Esophagus muscularis mucosa (tissue), 3 donors: ENCODE results near the gene ZNF181.

Experiments
- CTCF ChIP-seq, 3 experiments: fragments of 200-600 bp in 2 of 3; fragments of 450-650 bp in 1 of 3; sonication (generic) in 2 of 3; IDR thresholded peaks; one replicate each; pipeline ENCODE4 v1.5.1; 2017 to 2019; ENCODE audit warnings: antibody characterized with exemption in 3 of 3, mild to moderate bottlenecking in 2 of 3, moderate library complexity in 1 of 3
- POLR2A ChIP-seq: fragments of 450-650 bp; IDR thresholded peaks from one replicate; pipeline ENCODE4 v1.6.1; 2017; ENCODE audit warnings: antibody characterized with exemption, moderate library complexity, mild to moderate bottlenecking, low read depth
- POLR2AphosphoS5 ChIP-seq, 2 donors: sonication (generic); formaldehyde crosslinking; IDR thresholded peaks; one replicate each; pipeline ENCODE4 v1.6.1; 2017; ENCODE audit warnings: antibody characterized with exemption in 2 of 2

- TF ChIP-seq CTCF (IDR thresholded peaks at IDR 0.05), result no peak
- TF ChIP-seq POLR2A, result no peak
- TF ChIP-seq POLR2AphosphoS5 (IDR thresholded peaks at IDR 0.05), result no peak
Measured at GRCh38 chr19:34725400-34725799, 8.6 kb upstream of the ZNF181 start.
